Subcutaneous adipose tissue (tissue), 4 donors: ENCODE data around the gene ERBB3. TPM values are rescaled to one million over a fixed set of nuclear protein-coding genes. Genes with fewer than 3 reads are reported as not detected.

ENCODE experiments used
- CTCF ChIP-seq: fragments of 450-650 bp; IDR thresholded peaks from one replicate; pipeline ENCODE4 v1.5.1; 2016; ENCODE audit warnings: low read depth, mild to moderate bottlenecking, control low read depth, antibody characterized with exemption, moderate library complexity
- total RNA-seq, 4 donors: library from RNA; depleted of rRNA; stranded (reverse); fragments of >200 nt; gene quantifications; one replicate each; pipeline ENCODE4 v1.1.0, GENCODE V29; 2016

ERBB3 gene
- total RNA-seq, 4 donors from 2014 or later = 0.34 to 2.6 (median 0.66) TPM

DNA sequence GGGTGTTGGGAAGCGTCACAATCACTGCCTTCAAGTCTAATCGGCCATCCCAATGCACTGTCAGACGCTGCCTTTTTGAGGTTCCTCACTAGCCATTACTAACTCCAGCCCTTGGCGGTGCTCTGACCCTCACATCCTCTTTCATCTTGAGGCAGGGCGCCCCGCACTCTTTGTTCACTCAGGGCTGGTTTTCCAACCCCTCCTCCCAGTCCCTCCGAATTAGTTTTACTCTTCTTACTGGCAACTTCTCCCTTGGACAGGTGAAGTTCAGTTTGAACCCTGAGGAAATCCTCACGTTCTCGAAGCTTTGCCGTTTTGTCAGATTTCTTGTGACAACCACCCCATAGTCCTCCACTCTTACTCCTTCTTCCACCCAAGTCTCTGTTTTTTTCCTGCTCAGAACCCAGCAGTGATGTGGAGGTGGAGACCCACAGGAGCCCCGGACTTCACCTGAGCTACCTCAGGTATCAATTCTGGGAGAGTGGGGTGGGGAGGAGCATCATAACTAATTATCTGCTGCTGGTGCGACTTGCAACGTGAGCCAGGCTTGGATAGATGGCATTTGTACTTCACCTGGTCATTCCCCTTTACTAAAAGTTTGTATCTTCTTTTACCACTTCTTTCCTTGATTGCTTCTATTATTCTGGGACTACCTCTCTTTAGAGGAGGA, 38.9 kb downstream of the ERBB3 start:
- no peak for TF ChIP-seq CTCF

DNA sequence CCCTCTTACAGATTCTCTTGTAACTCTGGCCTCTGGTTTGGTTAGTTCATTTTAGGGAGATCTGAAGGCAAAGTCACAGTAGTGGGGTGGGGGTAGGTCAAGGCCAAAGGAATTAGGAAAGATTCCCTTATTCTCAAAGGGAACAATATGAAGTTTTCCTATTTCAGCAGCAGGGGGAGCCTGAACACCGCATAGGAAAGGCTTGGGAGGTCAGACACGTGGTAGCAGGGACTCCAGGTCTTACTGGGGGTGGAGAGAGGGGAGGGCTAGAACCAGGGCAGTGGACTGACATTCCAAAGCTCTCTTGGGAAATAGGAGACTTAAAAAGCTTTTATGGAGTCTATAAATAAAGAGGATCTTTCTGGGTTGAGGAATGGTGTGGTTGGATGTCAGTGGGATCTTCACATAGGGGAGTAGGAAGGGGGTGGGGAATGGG, 39.4 kb downstream of the ERBB3 start:
- no peak for TF ChIP-seq CTCF

GRCh38 chr12:56120158-56120846, 40.3 kb downstream of the ERBB3 start:
- no peak for TF ChIP-seq CTCF

GRCh38 chr12:56121204-56121870, 41.4 kb downstream of the ERBB3 start:
- no peak for TF ChIP-seq CTCF

DNA sequence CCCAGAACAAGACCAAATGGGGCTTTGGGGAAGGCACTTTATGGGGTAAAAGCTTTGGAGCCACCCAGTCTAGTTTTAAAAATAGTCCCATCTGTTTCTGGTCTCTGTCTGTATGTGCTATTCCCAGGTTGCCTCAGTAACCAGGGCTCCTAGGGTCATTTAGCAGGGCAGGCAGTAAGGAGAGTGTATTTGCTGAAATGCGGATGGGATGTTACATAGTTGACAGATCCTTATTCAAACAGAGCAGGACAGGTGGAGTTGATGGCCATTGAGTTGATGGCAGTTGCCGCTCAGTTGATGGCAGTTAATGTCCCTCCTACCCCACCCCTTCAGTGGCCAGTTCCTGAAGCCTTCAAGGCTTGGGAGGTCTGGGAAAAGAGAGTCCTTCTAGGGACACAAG, 42.7 kb downstream of the ERBB3 start:
- TF ChIP-seq CTCF = no peak

DNA sequence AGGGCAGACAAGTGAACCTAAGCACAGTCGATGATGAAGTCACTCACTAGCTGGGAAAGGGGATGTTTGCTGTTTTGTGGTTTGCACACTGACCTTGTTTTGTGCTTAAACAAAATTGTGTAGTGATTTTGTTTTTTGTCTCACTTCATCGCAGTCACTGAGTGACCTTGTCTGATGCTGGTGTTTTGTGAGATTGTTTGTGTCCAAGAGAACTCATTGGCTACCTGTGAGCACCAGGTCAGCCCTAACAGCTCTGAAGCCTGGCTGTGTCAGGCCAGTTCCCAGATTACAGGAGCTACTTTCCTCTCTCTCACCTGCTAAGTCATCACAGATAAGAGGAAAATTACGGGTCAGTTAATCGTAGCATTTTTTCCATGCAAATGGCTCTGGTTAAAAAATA, 44.2 kb downstream of the ERBB3 start:
- no peak for TF ChIP-seq CTCF

GRCh38 chr12:56126732-56127239, 46.8 kb downstream of the ERBB3 start:
- no peak for TF ChIP-seq CTCF
